CD4-positive, alpha-beta T cell (primary cell): ENCODE measurements around the gene DRAXIN. TPM values are rescaled to one million over a fixed set of nuclear protein-coding genes. Genes with fewer than 3 reads are reported as not detected.

ENCODE experiments used
- ATAC-seq: fragments of 200-7000 bp; cut with Tn5 transposase; one replicate; pipeline ENCODE4 v1.10.0; 2022; ENCODE audit warnings: mild to moderate bottlenecking; ENCODE audit not compliant: poor library complexity
- CTCF ChIA-PET: fragments of 350-600 bp; sonication (Branson Sonifier 250); formaldehyde crosslinking; loops from one replicate; lab custom pipeline; 2021; ENCODE audit warnings: antibody characterized with exemption, inconsistent platforms; lab: Charles Lee
- POLR2A ChIA-PET: fragments of 350-600 bp; sonication (Branson Sonifier 250); formaldehyde crosslinking; loops from one replicate; lab custom pipeline; 2021; ENCODE audit warnings: antibody characterized with exemption, inconsistent platforms; lab: Charles Lee
- DNase-seq, 14 experiments: peaks; one replicate each; pipeline ENCODE4 v3.0.0-alpha.2; 2013 to 2020; ENCODE audit warnings: mixed read lengths in 2 of 14
- H3K27ac ChIP-seq, 2 donors: one replicate each; pipeline versions ENCODE4 v1.5.1 to v1.7.0; 2013; ENCODE audit warnings: low read length in 2 of 2, low read depth in 1 of 2, mild to moderate bottlenecking in 1 of 2
- H3K27me3 ChIP-seq, 2 experiments: 1 replicate in 1 of 2; 2 replicates in 1 of 2; pipeline versions ENCODE4 v1.6.1 to v1.7.0; 2013; ENCODE audit warnings: low read length in 2 of 2, control low read depth in 1 of 2, mild to moderate bottlenecking in 1 of 2, moderate library complexity in 1 of 2; ENCODE audit not compliant: insufficient read depth in 2 of 2, control insufficient read depth in 1 of 2
- H3K36me3 ChIP-seq: one replicate; pipeline ENCODE4 v1.6.1; 2013; ENCODE audit warnings: low read length, control low read depth; ENCODE audit not compliant: insufficient read depth
- H3K4me1 ChIP-seq: one replicate; pipeline ENCODE4 v1.6.1; 2013; ENCODE audit warnings: low read length, control low read depth; ENCODE audit not compliant: insufficient read depth
- H3K4me3 ChIP-seq: one replicate; pipeline ENCODE4 v1.5.1; 2013; ENCODE audit warnings: mild to moderate bottlenecking, low read length, moderate library complexity
- H3K9me3 ChIP-seq, 2 experiments: 1 replicate in 1 of 2; 2 replicates in 1 of 2; pipeline versions ENCODE4 v1.6.1 to v1.7.0; 2013; ENCODE audit warnings: low read length in 2 of 2, mild to moderate bottlenecking in 2 of 2, control low read depth in 1 of 2, moderate library complexity in 1 of 2; ENCODE audit not compliant: control insufficient read depth in 1 of 2, insufficient read depth in 1 of 2
- H3K27ac Mint-ChIP-seq: one replicate; pipeline ENCODE4 v1.8.0; 2020; ENCODE audit warnings: mixed read lengths
- H3K27me3 Mint-ChIP-seq: one replicate; pipeline ENCODE4 v1.8.0; 2021; ENCODE audit warnings: mixed read lengths
- H3K36me3 Mint-ChIP-seq: one replicate; pipeline ENCODE4 v1.8.0; 2021; ENCODE audit warnings: low read depth, mixed read lengths
- H3K4me1 Mint-ChIP-seq: one replicate; pipeline ENCODE4 v1.8.0; 2021; ENCODE audit warnings: low read depth, mixed read lengths
- H3K4me3 Mint-ChIP-seq: one replicate; pipeline ENCODE4 v1.8.0; 2020; ENCODE audit warnings: mild to moderate bottlenecking, mixed read lengths
- H3K9me3 Mint-ChIP-seq: one replicate; pipeline ENCODE4 v1.8.0; 2020; ENCODE audit warnings: mixed read lengths
- intact Hi-C, 2 experiments: fragments of 100-400 bp; cut with DNase I in 1 of 2; cut with micrococcal nuclease in 1 of 2; formaldehyde crosslinking; loops; one replicate each; pipeline versions ENCODE4 v1.15.1 to v1.9.0; 2023 to 2025; cut with DNase I, micrococcal nuclease
- total RNA-seq, 174 experiments: library from RNA in 2 of 174; stranded (reverse) in 2 of 174; gene quantifications; one replicate each; pipeline ENCODE4 v1.2.3 and lab custom pipeline; 2021 to 2026
- TF ChIP-seq, protein P1 (sequence below): fragments of 200-600 bp; IDR thresholded peaks from one replicate; pipeline ENCODE4 v1.8.0; 2022; ENCODE audit warnings: antibody characterized with exemption, mild to moderate bottlenecking

The DRAXIN gene
- total RNA-seq, 2 experiments from 2014 or later: 0.05 to 0.08 TPM

GRCh38 chr1:11700601-11701467 is 9.3 kb downstream of the DRAXIN start:
- H3K27ac ChIP-seq: no peak overlapping the region
- intact Hi-C loops: no loop called here
- H3K9me3 ChIP-seq: no peaks in the 10 kb centered on the region
- no peak overlapping the region for H3K4me3 ChIP-seq
- H3K4me3 Mint-ChIP-seq: no peak overlapping the region
- no peaks in the 10 kb centered on the region for H3K4me1 Mint-ChIP-seq
- no peak overlapping the region for H3K27ac Mint-ChIP-seq
- no peak for ATAC-seq
- no peaks in the 10 kb centered on the region for H3K36me3 Mint-ChIP-seq
- TF ChIP-seq, protein P1, sequence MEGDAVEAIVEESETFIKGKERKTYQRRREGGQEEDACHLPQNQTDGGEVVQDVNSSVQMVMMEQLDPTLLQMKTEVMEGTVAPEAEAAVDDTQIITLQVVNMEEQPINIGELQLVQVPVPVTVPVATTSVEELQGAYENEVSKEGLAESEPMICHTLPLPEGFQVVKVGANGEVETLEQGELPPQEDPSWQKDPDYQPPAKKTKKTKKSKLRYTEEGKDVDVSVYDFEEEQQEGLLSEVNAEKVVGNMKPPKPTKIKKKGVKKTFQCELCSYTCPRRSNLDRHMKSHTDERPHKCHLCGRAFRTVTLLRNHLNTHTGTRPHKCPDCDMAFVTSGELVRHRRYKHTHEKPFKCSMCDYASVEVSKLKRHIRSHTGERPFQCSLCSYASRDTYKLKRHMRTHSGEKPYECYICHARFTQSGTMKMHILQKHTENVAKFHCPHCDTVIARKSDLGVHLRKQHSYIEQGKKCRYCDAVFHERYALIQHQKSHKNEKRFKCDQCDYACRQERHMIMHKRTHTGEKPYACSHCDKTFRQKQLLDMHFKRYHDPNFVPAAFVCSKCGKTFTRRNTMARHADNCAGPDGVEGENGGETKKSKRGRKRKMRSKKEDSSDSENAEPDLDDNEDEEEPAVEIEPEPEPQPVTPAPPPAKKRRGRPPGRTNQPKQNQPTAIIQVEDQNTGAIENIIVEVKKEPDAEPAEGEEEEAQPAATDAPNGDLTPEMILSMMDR: no peak
- H3K4me1 ChIP-seq: peaks cover 5% of the 10 kb centered on the region
- H3K27me3 Mint-ChIP-seq: peaks cover 14% of the 10 kb centered on the region
- no peaks in the 10 kb centered on the region for H3K9me3 Mint-ChIP-seq
- H3K27me3 ChIP-seq: peaks cover 7 to 21% of the 10 kb centered on the region in 2 experiments
- no peak for DNase-seq
- POLR2A ChIA-PET: no interaction called here
- H3K36me3 ChIP-seq: no peaks in the 10 kb centered on the region
- CTCF ChIA-PET: interaction anchor here (0.7 to 1.3 kb wide), 3 partner anchors 10 to 55 kb away, joined by 3 read pairs; partner anchors contain the start of gene FBXO6

DNA sequence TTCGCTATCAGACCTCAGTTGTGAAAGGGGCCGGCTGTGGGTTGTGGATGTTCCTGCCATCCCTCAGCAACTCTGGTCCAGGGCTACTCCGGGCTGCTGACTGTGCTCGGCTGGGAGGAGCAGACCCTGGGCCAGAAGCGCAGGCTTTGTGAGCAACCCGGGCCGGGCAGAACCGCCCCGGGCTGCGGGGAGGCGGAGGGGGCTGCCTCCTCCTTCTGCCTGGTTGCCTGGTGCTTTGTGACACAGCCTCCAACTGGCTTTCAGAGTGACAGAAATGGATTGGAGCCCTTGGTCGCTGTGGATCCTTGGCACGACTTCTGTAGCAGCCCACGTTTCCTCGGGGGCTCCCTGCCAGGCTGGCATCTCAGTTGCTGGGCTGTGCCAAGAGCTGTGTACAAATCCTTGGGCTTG is 10.0 kb downstream of the DRAXIN start:
- H3K9me3 ChIP-seq: no peaks in the 10 kb centered on the region
- intact Hi-C loops: no loop called here
- ChIA-PET POLR2A (no interaction called here), CTCF (interaction anchor here (1.0 kb wide), 1 partner anchor 9 kb away, joined by 3 read pairs; no protein-coding TSS in a partner anchor)
- DNase-seq (no peak), ATAC-seq (no peak)
- H3K36me3 Mint-ChIP-seq: no peaks in the 10 kb centered on the region
- H3K36me3 ChIP-seq: no peaks in the 10 kb centered on the region
- no peak overlapping the region for H3K27ac ChIP-seq
- peaks cover 14% of the 10 kb centered on the region for H3K27me3 Mint-ChIP-seq
- no peaks in the 10 kb centered on the region for H3K9me3 Mint-ChIP-seq
- peaks cover 7 to 21% of the 10 kb centered on the region in 2 experiments for H3K27me3 ChIP-seq
- no peak overlapping the region for H3K4me3 Mint-ChIP-seq
- TF ChIP-seq, protein P1: no peak
- peaks cover 5% of the 10 kb centered on the region for H3K4me1 ChIP-seq
- H3K4me3 ChIP-seq: no peak overlapping the region
- no peak overlapping the region for H3K27ac Mint-ChIP-seq
- no peaks in the 10 kb centered on the region for H3K4me1 Mint-ChIP-seq

GRCh38 chr1:11701981-11702803 is 10.7 kb downstream of the DRAXIN start:
- no peak for ATAC-seq
- Mint-ChIP-seq H3K4me1 (no peaks in the 10 kb centered on the region), H3K36me3 (no peaks in the 10 kb centered on the region), H3K27me3 (peaks cover 14% of the 10 kb centered on the region), H3K9me3 (no peaks in the 10 kb centered on the region), H3K4me3 (no peak overlapping the region), H3K27ac (no peak overlapping the region)
- no peaks in the 10 kb centered on the region for H3K9me3 ChIP-seq
- no peak overlapping the region for H3K4me3 ChIP-seq
- no peak overlapping the region for H3K27ac ChIP-seq
- CTCF ChIA-PET: no interaction called here
- H3K36me3 ChIP-seq: no peaks in the 10 kb centered on the region
- no peak for DNase-seq
- POLR2A ChIA-PET: no interaction called here
- H3K4me1 ChIP-seq: peaks cover 5% of the 10 kb centered on the region
- TF ChIP-seq, protein P1: no peak
- intact Hi-C loops: no loop called here
- peaks cover 7 to 21% of the 10 kb centered on the region in 2 experiments for H3K27me3 ChIP-seq
